ENCODE measurements around the gene HLA-DMB.
A peak's percentile ranks its signal among the peaks of the same experiment; 100 is the strongest.

DNA sequence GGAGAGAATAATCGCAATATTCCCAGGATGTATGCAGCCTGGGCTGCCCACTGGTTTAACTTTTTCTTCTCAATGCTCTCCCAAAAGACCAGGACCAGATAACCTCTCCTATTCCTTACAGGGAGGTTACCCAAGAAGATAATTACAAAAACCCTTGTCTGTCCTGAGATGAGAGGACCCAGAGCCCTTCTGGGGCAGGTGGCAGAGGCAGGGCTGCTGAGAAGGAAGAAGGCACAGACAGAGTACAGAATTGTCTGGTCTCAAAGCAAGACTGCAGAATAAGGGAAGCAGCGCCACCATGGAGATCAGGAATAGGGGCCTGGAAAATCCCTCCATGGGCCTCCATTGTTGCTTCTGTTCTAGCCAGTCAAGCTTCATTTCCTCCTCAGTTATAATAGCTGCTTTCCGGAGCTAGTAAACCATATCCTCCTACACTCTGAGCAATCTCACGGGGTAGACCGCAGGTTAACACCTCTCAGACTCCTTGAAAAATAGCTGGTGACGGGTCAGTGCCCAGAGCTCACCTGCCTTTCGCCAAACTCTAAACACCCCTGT lies 463 bp upstream of the HLA-DMB start:
- TF ChIP-seq CTCF (IDR thresholded peaks at IDR 0.05; ENCODE audit: low read depth, low read length, poor library complexity, severe bottlenecking) = peak; percentile 23
- TF ChIP-seq EZH2phosphoT487 (IDR thresholded peaks at IDR 0.05; ENCODE audit: borderline replicate concordance, low read length) = no peak

Measured in DOHH2 (cell line).